DMS153 (cell line): Measurements from ENCODE around the gene CCNT1.

Source experiments
- DNase-seq: peaks from one replicate; lab custom pipeline; 2025; lab: John Stamatoyannopoulos, UW

Gene CCNT1

DNA sequence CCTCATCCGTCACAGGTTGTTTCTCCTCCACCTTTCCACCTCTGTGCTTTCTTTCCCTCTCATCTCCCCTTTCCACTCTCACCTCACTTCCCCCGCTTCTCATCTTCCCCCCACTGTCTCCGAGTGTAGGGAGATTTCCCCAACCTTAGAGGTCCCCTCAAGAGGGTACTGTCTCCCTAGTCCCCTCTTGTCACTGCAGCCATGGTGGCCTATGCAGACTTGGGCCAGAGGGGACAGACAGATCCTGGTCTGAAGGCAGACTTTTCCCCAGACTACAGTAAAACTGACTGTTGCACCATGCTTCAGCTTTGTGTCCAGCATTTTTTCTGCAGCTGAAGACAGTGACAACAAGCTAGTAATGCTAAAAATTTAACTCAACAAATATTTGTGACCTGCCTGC is 75.7 kb downstream of the CCNT1 start:
- DNase-seq, result no peak

DNA sequence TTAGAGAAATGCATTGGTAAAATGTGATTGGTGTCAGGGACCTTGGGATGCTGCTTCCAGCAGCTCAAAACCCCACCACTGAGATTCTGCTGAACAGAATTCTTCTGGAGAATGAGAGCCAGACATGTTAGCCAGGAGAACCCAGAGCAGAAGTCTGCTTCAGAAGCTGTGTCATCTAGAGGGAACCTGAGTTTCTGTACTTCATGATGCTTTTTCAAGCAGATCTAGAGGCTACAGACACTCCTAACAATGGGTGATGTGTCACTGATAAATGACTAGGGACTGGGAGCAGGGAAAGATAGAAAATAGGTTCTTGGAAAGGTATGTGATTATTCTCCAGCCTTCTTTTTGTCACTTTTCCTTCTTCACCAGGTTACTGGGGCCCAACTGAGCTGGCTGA is 76.1 kb downstream of the CCNT1 start:
- no peak for DNase-seq
